SH-SY5Y (cell line): ENCODE results near the gene OR52W1.

Source experiments
- GATA2 ChIP-seq: IDR thresholded peaks from 2 replicates; pipeline ENCODE4 v1.6.1; 2011; ENCODE audit warnings: mild to moderate bottlenecking, low read depth, low read length
- GATA3 ChIP-seq: IDR thresholded peaks from 2 replicates; pipeline ENCODE4 v1.6.1; 2011; ENCODE audit warnings: low read depth, mild to moderate bottlenecking, low read length, moderate library complexity

- no peak for TF ChIP-seq GATA3
- TF ChIP-seq GATA2, result no peak
Measured at GRCh38 chr11:6238902-6239301, 39.9 kb downstream of the OR52W1 start, which contains the start of gene CNGA4.
